Measurements from ENCODE around the gene CHRNG.
A peak's percentile ranks its signal among the peaks of the same experiment; 100 is the strongest.

CHRNG gene

DNA sequence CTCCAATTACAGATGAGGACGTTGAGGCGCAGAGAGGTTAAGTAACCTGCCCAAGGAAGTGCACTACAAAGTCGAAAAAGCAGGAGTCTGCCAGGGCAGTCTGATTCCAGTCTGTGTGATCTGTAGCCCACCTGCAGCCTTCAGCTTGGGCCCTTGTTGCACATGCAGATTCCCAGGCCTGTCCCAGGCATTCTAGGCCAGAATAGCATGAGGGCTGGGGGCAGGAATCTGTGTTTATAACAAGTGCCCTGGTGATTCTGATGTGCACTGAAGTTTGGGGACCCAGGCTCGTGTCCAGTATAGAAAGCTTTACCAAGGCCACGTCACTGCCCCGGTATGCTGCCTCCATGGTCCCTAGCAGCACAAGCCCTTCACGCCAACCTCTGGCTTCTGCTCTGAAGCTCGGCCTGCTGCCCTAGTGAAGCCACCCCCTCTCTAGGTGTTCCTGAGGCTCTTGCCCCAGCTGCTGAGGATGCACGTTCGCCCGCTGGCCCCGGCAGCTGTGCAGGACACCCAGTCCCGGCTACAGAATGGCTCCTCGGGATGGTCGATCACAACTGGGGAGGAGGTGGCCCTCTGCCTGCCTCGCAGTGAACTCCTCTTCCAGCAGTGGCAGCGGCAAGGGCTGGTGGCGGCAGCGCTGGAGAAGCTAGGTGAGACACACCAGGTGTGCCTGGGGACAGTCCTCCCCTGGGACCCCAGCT is 4.6 kb downstream of the CHRNG start:
- DNase-seq, result no peak
- no peak overlapping the region for H3K4me3 ChIP-seq (ENCODE audit: insufficient read depth, low read depth, low read length, poor library complexity, severe bottlenecking)
- no peak overlapping the region for H3K27ac ChIP-seq (ENCODE audit: insufficient read depth, low read length, poor library complexity, severe bottlenecking)
- no peaks in the 10 kb centered on the region for H3K9me3 ChIP-seq (ENCODE audit: control insufficient read depth, low read length)
- H3K27me3 ChIP-seq (replicated peaks; ENCODE audit: control insufficient read depth, insufficient read depth, low read length, poor library complexity, severe bottlenecking), result no peaks in the 10 kb centered on the region
- H3K36me3 ChIP-seq (ENCODE audit: control insufficient read depth, insufficient read depth, low read length), result peaks cover 2% of the 10 kb centered on the region
- H3K4me1 ChIP-seq (ENCODE audit: control insufficient read depth, insufficient read depth, low read length, poor library complexity, severe bottlenecking), result peaks cover 7% of the 10 kb centered on the region

DNA sequence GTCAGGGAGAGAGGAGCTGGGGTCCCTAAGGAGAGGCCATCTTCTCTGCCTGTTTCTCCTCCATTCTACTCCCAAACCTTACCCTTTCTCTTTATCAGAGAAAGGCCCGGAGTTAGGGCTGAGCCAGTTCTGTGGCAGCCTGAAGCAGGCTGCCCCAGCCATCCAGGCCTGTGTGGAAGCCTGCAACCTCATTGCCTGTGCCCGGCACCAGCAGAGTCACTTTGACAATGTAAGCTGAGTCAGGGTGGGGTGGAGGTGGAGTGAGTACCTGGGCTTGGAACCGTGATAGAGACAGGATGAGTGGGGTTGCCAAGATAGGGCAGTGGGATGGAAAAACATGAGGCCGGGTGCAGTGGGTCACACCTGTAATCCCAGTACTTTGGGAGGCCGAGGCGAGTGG is 5.2 kb downstream of the CHRNG start:
- Histone ChIP-seq H3K36me3 (ENCODE audit: control insufficient read depth, insufficient read depth, low read length) (peaks cover 2% of the 10 kb centered on the region), H3K27me3 (replicated peaks; ENCODE audit: control insufficient read depth, insufficient read depth, low read length, poor library complexity, severe bottlenecking) (no peaks in the 10 kb centered on the region), H3K4me3 (ENCODE audit: insufficient read depth, low read depth, low read length, poor library complexity, severe bottlenecking) (no peak overlapping the region), H3K27ac (ENCODE audit: insufficient read depth, low read length, poor library complexity, severe bottlenecking) (no peak overlapping the region), H3K9me3 (ENCODE audit: control insufficient read depth, low read length) (no peaks in the 10 kb centered on the region), H3K4me1 (ENCODE audit: control insufficient read depth, insufficient read depth, low read length, poor library complexity, severe bottlenecking) (peaks cover 7% of the 10 kb centered on the region)
- no peak for DNase-seq

DNA sequence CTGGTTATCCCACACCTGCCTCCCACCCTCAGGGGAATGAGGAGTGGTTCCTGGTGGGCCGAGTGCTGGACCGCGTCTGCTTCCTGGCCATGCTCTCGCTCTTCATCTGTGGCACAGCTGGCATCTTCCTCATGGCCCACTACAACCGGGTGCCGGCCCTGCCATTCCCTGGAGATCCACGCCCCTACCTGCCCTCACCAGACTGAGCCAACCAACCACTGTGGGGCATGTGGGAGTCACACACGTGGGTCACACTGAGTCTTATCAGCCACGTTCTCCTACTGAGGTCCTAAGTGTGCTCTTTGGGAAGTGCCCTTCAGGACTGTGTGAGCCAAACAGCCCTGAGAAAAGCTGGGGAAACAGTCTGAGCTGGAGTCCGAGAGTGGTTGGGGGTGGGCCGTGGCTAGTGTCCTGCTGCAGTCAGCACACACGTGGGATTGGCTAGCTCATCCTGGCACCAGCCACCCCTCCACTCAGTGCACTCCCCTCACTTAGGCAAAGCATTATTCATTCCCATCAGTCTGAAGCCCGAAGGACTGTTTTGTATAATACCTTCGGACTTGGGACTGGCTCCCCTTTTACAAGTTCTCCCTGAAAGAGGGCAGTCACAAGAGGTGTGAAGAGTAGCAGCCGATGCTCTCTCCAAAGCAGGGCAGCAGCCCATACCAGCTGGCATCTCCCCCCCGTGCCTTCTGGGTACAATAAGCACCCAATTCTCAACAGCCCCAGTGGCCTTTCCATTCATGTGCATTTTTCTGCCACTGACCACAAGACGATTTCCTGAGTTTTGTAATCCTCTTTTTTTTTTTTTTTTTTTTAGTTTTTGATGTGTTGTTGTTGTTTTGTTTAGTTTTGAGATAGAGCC is 6.3 kb downstream of the CHRNG start:
- H3K36me3 ChIP-seq (ENCODE audit: control insufficient read depth, insufficient read depth, low read length), result peaks cover 2% of the 10 kb centered on the region
- H3K4me1 ChIP-seq (ENCODE audit: control insufficient read depth, insufficient read depth, low read length, poor library complexity, severe bottlenecking), result peaks cover 7% of the 10 kb centered on the region
- H3K27ac ChIP-seq (ENCODE audit: insufficient read depth, low read length, poor library complexity, severe bottlenecking), result no peak overlapping the region
- no peak for DNase-seq
- no peak overlapping the region for H3K4me3 ChIP-seq (ENCODE audit: insufficient read depth, low read depth, low read length, poor library complexity, severe bottlenecking)
- no peaks in the 10 kb centered on the region for H3K9me3 ChIP-seq (ENCODE audit: control insufficient read depth, low read length)
- H3K27me3 ChIP-seq (replicated peaks; ENCODE audit: control insufficient read depth, insufficient read depth, low read length, poor library complexity, severe bottlenecking), result no peaks in the 10 kb centered on the region

DNA sequence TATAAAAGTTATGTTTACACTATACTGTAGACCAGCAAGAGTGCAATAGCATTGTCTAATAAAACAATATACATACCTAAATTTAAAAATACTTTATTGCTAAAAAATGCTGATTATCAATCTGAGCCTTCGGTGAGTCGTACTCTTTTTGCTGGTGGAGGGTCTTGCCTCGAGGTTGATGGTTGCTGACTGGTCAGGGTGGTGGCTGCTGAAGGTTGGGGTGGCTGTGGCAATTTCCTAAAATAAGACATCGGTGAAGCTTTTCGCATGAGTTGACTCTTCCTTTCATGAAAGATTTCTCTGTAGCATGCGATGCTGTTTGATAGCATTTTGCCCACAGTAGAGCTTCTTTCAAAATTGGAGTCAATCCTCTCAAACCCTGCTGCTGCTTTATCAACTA is 8.5 kb downstream of the CHRNG start:
- H3K36me3 ChIP-seq (ENCODE audit: control insufficient read depth, insufficient read depth, low read length), result peaks cover 2% of the 10 kb centered on the region
- peaks cover 17% of the 10 kb centered on the region for H3K4me1 ChIP-seq (ENCODE audit: control insufficient read depth, insufficient read depth, low read length, poor library complexity, severe bottlenecking)
- no peaks in the 10 kb centered on the region for H3K27me3 ChIP-seq (replicated peaks; ENCODE audit: control insufficient read depth, insufficient read depth, low read length, poor library complexity, severe bottlenecking)
- no peaks in the 10 kb centered on the region for H3K9me3 ChIP-seq (ENCODE audit: control insufficient read depth, low read length)
- no peak overlapping the region for H3K4me3 ChIP-seq (ENCODE audit: insufficient read depth, low read depth, low read length, poor library complexity, severe bottlenecking)
- H3K27ac ChIP-seq (ENCODE audit: insufficient read depth, low read length, poor library complexity, severe bottlenecking), result no peak overlapping the region
- DNase-seq, result no peak

DNA sequence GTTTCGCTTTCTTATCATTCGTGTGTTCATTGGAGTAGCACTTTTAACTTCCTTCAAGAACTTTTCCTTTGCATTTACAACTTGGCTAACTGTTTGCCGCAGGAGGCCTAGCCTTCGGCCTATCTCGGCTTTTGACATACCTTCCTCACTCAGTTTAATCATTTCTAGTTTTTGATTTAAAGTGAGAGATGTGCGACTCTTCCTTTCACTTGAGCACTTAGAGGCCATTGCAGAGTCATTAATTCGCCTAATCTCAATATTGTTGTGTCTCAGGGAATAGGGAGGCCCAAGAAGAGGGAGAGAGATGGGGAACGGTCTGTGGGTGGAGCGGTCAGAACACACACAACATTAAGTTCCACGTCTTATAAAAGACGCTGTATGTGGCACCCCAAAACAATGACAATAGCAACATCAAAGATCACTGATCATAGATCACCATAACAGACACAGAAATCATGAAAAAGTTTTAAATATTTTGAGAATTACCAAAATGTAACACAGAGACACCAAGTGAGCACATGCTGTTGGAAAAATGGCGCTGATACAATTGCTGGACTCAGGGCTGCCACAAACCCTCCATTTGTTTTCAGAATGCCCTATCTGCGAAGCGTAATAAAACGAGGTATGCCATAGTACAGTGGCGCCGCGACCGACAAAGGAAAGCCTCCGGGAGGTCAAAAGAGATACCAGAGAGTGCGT is 10.3 kb downstream of the CHRNG start:
- Histone ChIP-seq H3K27ac (ENCODE audit: insufficient read depth, low read length, poor library complexity, severe bottlenecking) (peak overlapping the region; percentile 96), H3K36me3 (ENCODE audit: control insufficient read depth, insufficient read depth, low read length) (peaks cover 2% of the 10 kb centered on the region), H3K4me3 (ENCODE audit: insufficient read depth, low read depth, low read length, poor library complexity, severe bottlenecking) (peak overlapping the region; percentile 94), H3K4me1 (ENCODE audit: control insufficient read depth, insufficient read depth, low read length, poor library complexity, severe bottlenecking) (peaks cover 17% of the 10 kb centered on the region), H3K9me3 (ENCODE audit: control insufficient read depth, low read length) (no peaks in the 10 kb centered on the region), H3K27me3 (replicated peaks; ENCODE audit: control insufficient read depth, insufficient read depth, low read length, poor library complexity, severe bottlenecking) (no peaks in the 10 kb centered on the region)
- no peak for DNase-seq

DNA sequence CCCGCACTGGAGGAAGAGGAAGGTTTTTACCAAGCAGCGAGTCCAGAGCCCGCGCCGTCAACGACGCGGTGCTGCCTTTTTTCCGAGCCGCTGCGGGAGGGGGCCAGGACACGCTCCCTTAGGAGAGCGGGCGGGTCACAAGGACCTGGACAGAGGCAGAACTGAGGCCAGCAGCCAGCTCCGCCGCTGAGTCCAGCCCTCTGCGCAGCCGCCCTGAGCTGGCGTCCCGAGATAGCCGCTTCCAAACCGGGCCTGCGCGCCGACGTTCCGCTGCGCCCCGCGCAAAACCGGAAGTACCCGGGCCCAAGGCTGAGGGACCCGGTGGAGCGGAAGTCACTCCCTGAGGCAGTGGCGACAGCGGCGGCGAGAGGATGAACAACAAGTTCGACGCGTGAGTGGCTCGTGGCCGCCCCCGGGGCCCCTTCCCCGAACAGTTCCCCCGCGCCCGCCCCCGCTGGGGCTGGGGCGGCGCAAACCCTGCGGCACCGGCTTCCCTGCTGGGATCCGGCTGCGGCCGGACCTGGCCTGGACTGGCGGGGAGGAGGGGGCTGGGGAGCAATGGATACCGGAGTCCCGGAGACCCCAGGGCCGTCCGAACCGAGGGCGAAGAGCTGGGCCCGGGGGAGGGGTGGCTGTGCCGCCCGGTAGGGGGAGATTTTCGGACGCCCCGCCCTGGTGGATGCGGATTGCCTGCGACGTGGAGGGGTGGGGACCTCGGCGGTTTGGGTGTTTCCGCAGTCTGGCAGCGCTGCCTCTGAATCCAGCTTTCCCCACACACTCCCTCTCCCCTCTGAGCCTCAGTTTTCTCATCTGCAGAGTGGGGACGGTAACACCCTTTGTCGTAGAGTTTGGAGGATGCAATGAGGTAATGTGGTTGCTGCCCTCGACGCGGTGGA is 11.1 kb downstream of the CHRNG start, which contains the start of the genes EIF4E2 and TIGD1:
Gene EIF4E2, plus strand, starts transcription at position 336 of the 896 bp plus-strand sequence. Its CDS starts 36 bp downstream, at position 372.
Gene TIGD1, minus strand, starts transcription at position 204 of the 896 bp plus-strand sequence. CDS start 675 bp downstream, outside the sequence.
- Histone ChIP-seq H3K27me3 (replicated peaks; ENCODE audit: control insufficient read depth, insufficient read depth, low read length, poor library complexity, severe bottlenecking) (no peaks in the 10 kb centered on the region), H3K4me3 (ENCODE audit: insufficient read depth, low read depth, low read length, poor library complexity, severe bottlenecking) (peak within 1 kb of the TSS; percentile 94), H3K27ac (ENCODE audit: insufficient read depth, low read length, poor library complexity, severe bottlenecking) (peak within 1 kb of the TSS; percentile 96), H3K36me3 (ENCODE audit: control insufficient read depth, insufficient read depth, low read length) (peaks cover under 1% of the 10 kb centered on the region), H3K9me3 (ENCODE audit: control insufficient read depth, low read length) (no peaks in the 10 kb centered on the region), H3K4me1 (ENCODE audit: control insufficient read depth, insufficient read depth, low read length, poor library complexity, severe bottlenecking) (peaks cover 17% of the 10 kb centered on the region)
- DNase-seq, result peak; percentile 77 to 85 (median 81)

- H3K4me3 ChIP-seq (ENCODE audit: insufficient read depth, low read depth, low read length, poor library complexity, severe bottlenecking), result peak overlapping the region; percentile 94
- H3K4me1 ChIP-seq (ENCODE audit: control insufficient read depth, insufficient read depth, low read length, poor library complexity, severe bottlenecking), result peaks cover 17% of the 10 kb centered on the region
- no peaks in the 10 kb centered on the region for H3K27me3 ChIP-seq (replicated peaks; ENCODE audit: control insufficient read depth, insufficient read depth, low read length, poor library complexity, severe bottlenecking)
- H3K36me3 ChIP-seq (ENCODE audit: control insufficient read depth, insufficient read depth, low read length), result peaks cover 3% of the 10 kb centered on the region
- H3K9me3 ChIP-seq (ENCODE audit: control insufficient read depth, low read length), result no peaks in the 10 kb centered on the region
- H3K27ac ChIP-seq (ENCODE audit: insufficient read depth, low read length, poor library complexity, severe bottlenecking), result peak overlapping the region; percentile 96
- DNase-seq, result no peak
Observed at GRCh38 chr2:232551250-232551638, 11.8 kb downstream of the CHRNG start.

DNA sequence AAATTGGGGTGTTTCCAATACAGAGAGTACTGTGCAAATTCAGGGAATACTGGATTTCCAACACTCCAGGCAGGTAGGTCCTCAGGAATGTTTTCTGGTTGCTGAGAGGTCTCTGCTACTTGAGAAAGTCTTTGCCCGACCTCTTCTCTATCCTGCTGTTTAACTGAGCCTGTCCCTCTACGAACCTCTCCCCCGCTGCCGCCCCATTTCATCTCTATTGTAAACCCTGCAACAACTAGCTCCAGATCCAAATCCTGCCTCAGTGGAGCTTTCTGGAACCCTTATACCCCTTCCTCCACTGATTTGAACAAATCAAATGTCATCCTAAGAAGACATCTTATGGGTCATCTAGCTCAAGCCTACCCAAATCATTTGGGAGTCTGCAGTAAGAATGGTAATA is 12.3 kb downstream of the CHRNG start:
- no peak for DNase-seq
- Histone ChIP-seq H3K4me1 (ENCODE audit: control insufficient read depth, insufficient read depth, low read length, poor library complexity, severe bottlenecking) (peaks cover 17% of the 10 kb centered on the region), H3K27ac (ENCODE audit: insufficient read depth, low read length, poor library complexity, severe bottlenecking) (peak overlapping the region; percentile 96), H3K4me3 (ENCODE audit: insufficient read depth, low read depth, low read length, poor library complexity, severe bottlenecking) (no peak overlapping the region), H3K36me3 (ENCODE audit: control insufficient read depth, insufficient read depth, low read length) (peaks cover 8% of the 10 kb centered on the region), H3K27me3 (replicated peaks; ENCODE audit: control insufficient read depth, insufficient read depth, low read length, poor library complexity, severe bottlenecking) (no peaks in the 10 kb centered on the region), H3K9me3 (ENCODE audit: control insufficient read depth, low read length) (no peaks in the 10 kb centered on the region)

- Histone ChIP-seq H3K9me3 (ENCODE audit: control insufficient read depth, low read length) (no peaks in the 10 kb centered on the region), H3K27me3 (replicated peaks; ENCODE audit: control insufficient read depth, insufficient read depth, low read length, poor library complexity, severe bottlenecking) (no peaks in the 10 kb centered on the region), H3K36me3 (ENCODE audit: control insufficient read depth, insufficient read depth, low read length) (peaks cover 39% of the 10 kb centered on the region), H3K4me3 (ENCODE audit: insufficient read depth, low read depth, low read length, poor library complexity, severe bottlenecking) (no peak overlapping the region), H3K4me1 (ENCODE audit: control insufficient read depth, insufficient read depth, low read length, poor library complexity, severe bottlenecking) (peaks cover 5% of the 10 kb centered on the region), H3K27ac (ENCODE audit: insufficient read depth, low read length, poor library complexity, severe bottlenecking) (no peak overlapping the region)
- DNase-seq, result no peak
Observed at GRCh38 chr2:232556426-232556825, 16.9 kb downstream of the CHRNG start.
